Measurements from ENCODE around the gene RIOK1. TPM values are rescaled to one million over a fixed set of nuclear protein-coding genes. Genes with fewer than 3 reads are reported as not detected.

The RIOK1 gene
- total and polyA plus RNA-seq, 12 donors = 7.0 to 13.4 (median 11.0) TPM

DNA sequence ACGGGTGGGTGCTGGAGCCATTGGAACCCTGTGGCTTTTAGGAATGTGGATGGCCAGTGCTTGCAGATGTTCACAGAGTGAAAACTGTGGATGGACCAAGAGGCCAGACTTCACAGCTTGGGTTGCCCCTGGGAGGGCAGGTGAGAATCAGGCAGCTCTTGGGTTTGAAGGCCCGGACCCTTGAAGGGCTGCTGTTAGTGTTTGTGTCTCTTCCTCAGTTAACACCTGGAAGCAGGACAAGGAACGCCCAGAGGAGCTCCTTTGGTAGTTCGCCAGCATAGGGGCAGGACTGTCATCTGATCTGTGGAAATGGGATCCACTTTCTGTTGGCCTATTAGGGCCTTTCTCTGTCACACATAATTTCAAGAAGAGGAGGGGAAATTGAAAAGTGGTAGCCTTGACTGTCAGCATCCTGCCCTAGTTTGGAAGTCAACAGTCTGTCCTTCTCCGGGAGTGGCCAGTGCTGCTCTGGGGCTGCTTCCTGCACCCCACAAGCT, 43.6 kb downstream of the RIOK1 start:
- intact Hi-C loops (cut with DNase I) = no loop called here
- no peak for DNase-seq
- Histone ChIP-seq H3K27ac (no peak overlapping the region), H3K9me3 (peaks cover 0 to 7% (median 0%) of the 10 kb centered on the region in 11 donors), H3K4me3 (no peak overlapping the region), H3K27me3 (peaks cover 0 to 3% (median 0%) of the 10 kb centered on the region in 7 donors), H3K4me1 (peaks cover 0 to 6% (median 0%) of the 10 kb centered on the region in 9 donors), H3K36me3 (no peaks in the 10 kb centered on the region)
- no peak for ATAC-seq
- TF ChIP-seq, protein P1, sequence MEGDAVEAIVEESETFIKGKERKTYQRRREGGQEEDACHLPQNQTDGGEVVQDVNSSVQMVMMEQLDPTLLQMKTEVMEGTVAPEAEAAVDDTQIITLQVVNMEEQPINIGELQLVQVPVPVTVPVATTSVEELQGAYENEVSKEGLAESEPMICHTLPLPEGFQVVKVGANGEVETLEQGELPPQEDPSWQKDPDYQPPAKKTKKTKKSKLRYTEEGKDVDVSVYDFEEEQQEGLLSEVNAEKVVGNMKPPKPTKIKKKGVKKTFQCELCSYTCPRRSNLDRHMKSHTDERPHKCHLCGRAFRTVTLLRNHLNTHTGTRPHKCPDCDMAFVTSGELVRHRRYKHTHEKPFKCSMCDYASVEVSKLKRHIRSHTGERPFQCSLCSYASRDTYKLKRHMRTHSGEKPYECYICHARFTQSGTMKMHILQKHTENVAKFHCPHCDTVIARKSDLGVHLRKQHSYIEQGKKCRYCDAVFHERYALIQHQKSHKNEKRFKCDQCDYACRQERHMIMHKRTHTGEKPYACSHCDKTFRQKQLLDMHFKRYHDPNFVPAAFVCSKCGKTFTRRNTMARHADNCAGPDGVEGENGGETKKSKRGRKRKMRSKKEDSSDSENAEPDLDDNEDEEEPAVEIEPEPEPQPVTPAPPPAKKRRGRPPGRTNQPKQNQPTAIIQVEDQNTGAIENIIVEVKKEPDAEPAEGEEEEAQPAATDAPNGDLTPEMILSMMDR (IDR thresholded peaks at IDR 0.05) = no peak
- WGBS, 2 donors = 64 to 68% methylated on average over 5 of the region's 5 CpGs

DNA sequence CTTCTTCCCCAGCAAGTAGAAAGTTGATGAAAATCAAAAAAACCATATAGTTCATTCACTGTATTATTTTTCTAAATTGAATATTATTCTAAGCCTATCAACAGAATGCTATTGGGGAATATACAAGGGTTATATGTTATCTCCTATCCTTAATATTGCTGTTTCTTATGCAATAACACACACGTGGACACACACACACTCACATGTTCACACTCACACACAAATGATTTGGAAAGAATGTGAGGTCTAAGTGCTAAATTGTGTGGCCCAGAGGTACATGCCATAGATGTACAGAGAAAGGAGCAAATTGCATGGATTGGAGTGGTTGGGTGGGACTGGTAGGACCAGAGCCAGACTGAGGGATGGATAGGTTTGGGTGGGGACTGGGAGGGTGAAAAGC, 45.1 kb downstream of the RIOK1 start:
- H3K4me1 ChIP-seq = peaks cover 0 to 6% (median 0%) of the 10 kb centered on the region in 9 donors
- TF ChIP-seq, protein P1 (IDR thresholded peaks at IDR 0.05) = no peak
- WGBS, 2 donors = 68 to 71% methylated on average over 1 of the region's 1 CpG
- intact Hi-C loops (cut with DNase I) = no loop called here
- DNase-seq = no peak
- no peak for ATAC-seq
- H3K9me3 ChIP-seq = peaks cover 0 to 7% (median 0%) of the 10 kb centered on the region in 11 donors
- H3K4me3 ChIP-seq = no peak overlapping the region
- peaks cover 0 to 3% (median 0%) of the 10 kb centered on the region in 7 donors for H3K27me3 ChIP-seq
- no peak overlapping the region for H3K27ac ChIP-seq
- no peaks in the 10 kb centered on the region for H3K36me3 ChIP-seq

DNA sequence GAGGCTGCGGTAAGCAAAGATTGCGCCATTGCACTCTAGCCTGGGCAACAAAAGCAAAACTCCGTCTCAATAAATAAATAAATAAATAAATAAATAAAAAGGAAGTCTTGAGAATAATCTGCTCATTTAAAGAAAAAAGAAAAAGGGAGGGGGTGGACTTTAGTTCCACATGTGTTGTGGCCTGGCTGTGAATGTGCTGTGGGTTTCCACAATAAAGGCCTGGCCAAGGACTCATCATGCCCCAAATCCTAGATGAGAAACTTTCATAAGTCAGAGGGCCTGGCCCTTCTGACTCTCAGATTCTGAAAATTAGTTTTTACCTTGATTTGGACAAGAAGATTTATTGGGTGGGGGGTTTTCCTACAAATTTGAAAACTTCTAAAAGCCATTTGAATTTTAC, 48.4 kb downstream of the RIOK1 start:
- intact Hi-C loops (cut with DNase I) = no loop called here
- 94 to 95% methylated on average over 3 of the region's 3 CpGs for WGBS, 2 donors
- Histone ChIP-seq H3K4me3 (no peak overlapping the region), H3K9me3 (peaks cover 0 to 13% (median 0%) of the 10 kb centered on the region in 11 donors), H3K36me3 (no peaks in the 10 kb centered on the region), H3K4me1 (no peaks in the 10 kb centered on the region), H3K27ac (no peak overlapping the region), H3K27me3 (no peaks in the 10 kb centered on the region)
- ATAC-seq = no peak
- no peak for DNase-seq
- TF ChIP-seq, protein P1 (IDR thresholded peaks at IDR 0.05) = no peak

DNA sequence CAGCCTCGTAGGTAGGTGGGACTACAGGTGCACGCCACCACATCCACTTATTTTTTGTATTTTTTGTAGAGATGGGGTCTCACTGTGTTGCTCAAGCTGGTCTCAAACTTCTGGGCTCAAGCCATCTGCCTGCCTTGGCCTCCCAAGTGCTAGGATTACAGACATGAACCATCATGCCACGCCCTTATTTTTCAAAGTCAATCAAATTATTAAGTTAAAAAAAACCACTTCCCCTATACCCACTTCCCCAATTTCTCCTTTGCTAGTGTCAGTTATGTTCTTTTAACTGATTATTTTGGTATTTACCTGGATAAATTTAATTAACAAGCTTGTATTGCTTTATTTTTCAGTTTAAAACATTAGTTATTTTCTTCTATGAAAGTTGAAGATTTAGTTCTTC, 49.6 kb downstream of the RIOK1 start:
- H3K9me3 ChIP-seq = peaks cover 0 to 13% (median 0%) of the 10 kb centered on the region in 11 donors
- no peaks in the 10 kb centered on the region for H3K4me1 ChIP-seq
- no peak overlapping the region for H3K27ac ChIP-seq
- no peaks in the 10 kb centered on the region for H3K36me3 ChIP-seq
- intact Hi-C loops (cut with DNase I) = no loop called here
- no peak overlapping the region for H3K4me3 ChIP-seq
- WGBS, 2 donors = 87 to 93% methylated on average over 3 of the region's 3 CpGs
- ATAC-seq (no peak), DNase-seq (no peak)
- no peaks in the 10 kb centered on the region for H3K27me3 ChIP-seq
- TF ChIP-seq, protein P1 (IDR thresholded peaks at IDR 0.05) = no peak
